Activated naive CD4-positive, alpha-beta T cell treated with anti-CD3 and anti-CD28 coated beads for 36 hours (primary cell): Measurements from ENCODE around the gene TRAF2. TPM values are rescaled to one million over a fixed set of nuclear protein-coding genes. Genes with fewer than 3 reads are reported as not detected.
A peak's percentile ranks its signal among the peaks of the same experiment; 100 is the strongest.
"Not testable (repeated sequence)": the region's sequence is repeated elsewhere in the genome, so short reads cannot be mapped to it uniquely, and the experiment has no call there.

Source experiments
- CTCF ChIA-PET: fragments of 350-600 bp; sonication (Branson Sonifier 250); formaldehyde crosslinking; loops from one replicate; lab custom pipeline; 2021; ENCODE audit warnings: antibody characterized with exemption; lab: Charles Lee
- DNase-seq: peaks from one replicate; pipeline ENCODE4 v3.0.0-alpha.2; 2020
- H3K27ac Mint-ChIP-seq: one replicate; pipeline ENCODE4 v1.8.0; 2021; ENCODE audit warnings: mild to moderate bottlenecking, mixed read lengths
- H3K27me3 Mint-ChIP-seq: one replicate; pipeline ENCODE4 v1.8.0; 2021; ENCODE audit warnings: low read depth, mixed read lengths
- H3K36me3 Mint-ChIP-seq: one replicate; pipeline ENCODE4 v1.8.0; 2021; ENCODE audit warnings: low read depth, mixed read lengths
- H3K4me1 Mint-ChIP-seq: one replicate; pipeline ENCODE4 v1.8.0; 2021; ENCODE audit warnings: low read depth, mixed read lengths
- H3K4me3 Mint-ChIP-seq: one replicate; pipeline ENCODE4 v1.8.0; 2021; ENCODE audit warnings: mild to moderate bottlenecking, moderate library complexity, mixed read lengths
- H3K9me3 Mint-ChIP-seq: one replicate; pipeline ENCODE4 v1.8.0; 2021; ENCODE audit warnings: mixed read lengths
- intact Hi-C: fragments of 100-400 bp; cut with micrococcal nuclease; formaldehyde crosslinking; loops from one replicate; pipeline ENCODE4 v1.15.1; 2023
- total RNA-seq, 2 experiments: library from RNA; stranded (reverse); gene quantifications; one replicate each; pipeline ENCODE4 v1.2.3, GENCODE V29; 2021

TRAF2 gene
- total RNA-seq, 2 experiments from 2014 or later = 39.7 to 41.8 TPM

DNA sequence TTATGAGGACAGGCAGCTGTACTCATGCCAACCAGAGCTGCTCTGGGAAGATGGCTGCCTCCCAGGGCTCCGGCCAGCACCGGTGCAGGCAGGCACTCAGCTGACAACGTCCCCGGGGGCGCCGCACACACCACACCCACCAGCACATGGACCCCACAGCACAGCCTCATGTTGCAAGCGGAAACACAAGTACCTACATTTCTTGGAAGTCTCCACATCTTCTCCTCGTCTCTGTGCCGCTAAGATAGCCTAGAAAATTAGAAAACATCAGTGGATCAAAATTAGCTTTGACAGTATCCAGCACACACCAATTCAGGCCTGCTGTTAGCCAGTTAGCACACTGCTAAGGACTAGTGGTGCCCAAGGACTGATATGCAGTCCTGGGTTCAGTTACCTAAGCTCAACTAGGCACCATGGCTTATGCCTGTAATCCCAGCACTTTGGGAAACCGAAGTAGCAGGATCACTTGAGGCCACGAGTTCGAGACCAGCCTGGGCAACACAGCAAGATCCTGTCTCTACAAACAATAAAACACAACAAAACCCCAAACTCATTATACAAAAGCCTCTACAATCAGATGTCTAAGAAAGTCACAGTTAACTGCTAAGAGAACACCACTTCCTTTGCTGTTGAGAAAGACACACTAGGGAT, 22.6 kb upstream of the TRAF2 start:
- H3K4me3 Mint-ChIP-seq = no peak overlapping the region
- peak; percentile 3 for DNase-seq
- H3K9me3 Mint-ChIP-seq = no peaks in the 10 kb centered on the region
- peaks cover 4% of the 10 kb centered on the region for H3K36me3 Mint-ChIP-seq
- no peak overlapping the region for H3K27ac Mint-ChIP-seq
- no peaks in the 10 kb centered on the region for H3K27me3 Mint-ChIP-seq
- peaks cover 20% of the 10 kb centered on the region for H3K4me1 Mint-ChIP-seq
- intact Hi-C loops = no loop called here
- CTCF ChIA-PET = interaction anchor here (1.0 kb wide), 1 partner anchor 20 kb away, joined by 3 read pairs; no protein-coding TSS in a partner anchor

DNA sequence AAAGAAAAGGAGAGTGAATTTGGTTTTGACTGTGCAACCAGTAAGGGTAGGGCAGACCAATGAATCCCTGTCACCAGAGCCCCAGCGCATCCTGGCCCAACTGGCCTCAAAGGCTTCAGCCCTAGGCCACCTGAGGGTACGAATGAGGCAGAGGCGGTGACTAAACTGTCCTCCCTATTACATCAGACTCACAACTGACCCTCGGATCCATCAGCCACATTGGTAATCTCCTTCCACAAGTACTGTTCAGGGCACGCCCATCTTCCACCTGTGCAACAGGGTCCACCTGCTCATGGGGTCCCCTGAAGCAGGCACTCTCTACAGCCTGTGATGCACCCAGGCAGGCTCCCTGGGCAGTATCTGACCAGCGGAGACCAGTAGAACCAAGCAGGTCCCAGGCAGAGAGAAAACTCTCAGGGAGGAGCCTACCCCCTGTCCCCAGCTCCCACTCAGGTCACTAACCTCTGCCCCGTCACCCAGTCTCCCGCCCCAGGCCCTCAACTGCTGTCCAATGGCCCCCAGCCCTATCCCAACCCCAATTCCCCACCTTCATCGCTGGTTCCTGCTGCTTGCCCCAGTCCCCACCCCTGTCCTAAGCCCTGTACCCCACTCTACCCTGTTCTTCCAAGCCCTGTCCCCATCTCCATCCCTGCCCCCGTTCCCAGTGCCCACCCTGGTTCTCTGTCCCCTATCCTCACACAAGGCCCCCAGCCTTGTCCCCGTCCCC, 21.1 kb upstream of the TRAF2 start:
- CTCF ChIA-PET = no interaction called here
- Mint-ChIP-seq H3K4me1 (peaks cover 20% of the 10 kb centered on the region), H3K9me3 (no peaks in the 10 kb centered on the region), H3K4me3 (peak overlapping the region; percentile 87), H3K36me3 (peaks cover 4% of the 10 kb centered on the region), H3K27ac (peak overlapping the region; percentile 69), H3K27me3 (no peaks in the 10 kb centered on the region)
- intact Hi-C loops = loop anchor here (5.0 kb wide), 1 partner anchor 73 kb away; the partner anchor contains the start of gene TMEM141
- DNase-seq = peak; percentile 2

DNA sequence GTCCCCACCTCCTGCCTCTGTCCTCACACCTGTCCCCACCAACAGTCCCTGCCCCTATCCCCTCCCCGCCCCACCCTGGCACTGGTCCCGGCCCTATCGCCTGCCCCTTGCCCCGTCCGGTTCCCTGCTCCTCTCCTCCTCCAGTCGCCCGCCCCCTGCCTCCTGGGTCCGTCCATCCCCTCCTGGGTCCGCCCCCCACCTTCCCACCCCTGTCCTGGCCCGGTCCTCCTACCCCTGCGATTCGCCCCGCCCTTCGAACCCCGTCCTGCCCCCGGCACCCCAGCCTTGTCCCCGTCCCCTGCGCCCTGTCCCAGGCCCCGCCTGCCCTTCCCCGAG, 20.6 kb upstream of the TRAF2 start:
- peak overlapping the region; percentile 69 for H3K27ac Mint-ChIP-seq
- peaks cover 4% of the 10 kb centered on the region for H3K36me3 Mint-ChIP-seq
- H3K4me3 Mint-ChIP-seq = peak overlapping the region; percentile 87
- CTCF ChIA-PET = no interaction called here
- peaks cover 20% of the 10 kb centered on the region for H3K4me1 Mint-ChIP-seq
- no peaks in the 10 kb centered on the region for H3K27me3 Mint-ChIP-seq
- no peak for DNase-seq
- no peaks in the 10 kb centered on the region for H3K9me3 Mint-ChIP-seq
- intact Hi-C loops = loop anchor here (1.0 to 5.0 kb wide), 4 partner anchors 16 to 73 kb away; partner anchors contain the start of genes PHPT1, TMEM141 and TRAF2

DNA sequence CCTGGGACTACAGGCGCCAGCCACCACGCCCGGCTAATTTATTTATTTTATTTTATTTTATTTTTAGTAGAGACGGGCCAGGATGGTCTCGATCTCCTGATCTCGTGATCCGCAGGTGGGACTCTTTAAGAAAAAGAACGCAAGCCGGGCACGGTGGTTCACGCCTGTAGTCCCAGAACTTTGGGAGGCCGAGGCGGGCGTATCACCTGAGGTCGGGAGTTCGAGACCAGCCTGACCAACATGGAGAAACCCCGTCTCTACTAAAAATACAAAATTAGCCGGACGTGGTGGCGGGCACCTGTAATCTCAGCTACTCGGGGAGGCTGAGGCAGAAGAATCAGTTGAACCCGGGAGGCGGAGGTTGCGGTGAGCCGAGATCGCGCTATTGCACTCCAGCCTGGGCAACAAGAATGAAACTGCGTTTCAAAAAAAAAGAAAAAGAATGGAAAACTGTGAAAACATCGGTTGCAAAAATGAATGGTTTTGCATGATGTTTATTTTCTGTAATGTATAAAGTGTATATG, 19.4 kb upstream of the TRAF2 start:
- CTCF ChIA-PET, H3K27me3 Mint-ChIP-seq, H3K27ac Mint-ChIP-seq, H3K9me3 Mint-ChIP-seq, H3K36me3 Mint-ChIP-seq: not testable (repeated sequence)
- intact Hi-C loops = loop anchor here (1.0 to 5.0 kb wide), 4 partner anchors 15 to 75 kb away; partner anchors contain the start of genes PHPT1, TMEM141 and TRAF2
- DNase-seq = peak; percentile 6
- Mint-ChIP-seq H3K4me3 (peak overlapping the region; percentile 69), H3K4me1 (peaks cover 20% of the 10 kb centered on the region)

DNA sequence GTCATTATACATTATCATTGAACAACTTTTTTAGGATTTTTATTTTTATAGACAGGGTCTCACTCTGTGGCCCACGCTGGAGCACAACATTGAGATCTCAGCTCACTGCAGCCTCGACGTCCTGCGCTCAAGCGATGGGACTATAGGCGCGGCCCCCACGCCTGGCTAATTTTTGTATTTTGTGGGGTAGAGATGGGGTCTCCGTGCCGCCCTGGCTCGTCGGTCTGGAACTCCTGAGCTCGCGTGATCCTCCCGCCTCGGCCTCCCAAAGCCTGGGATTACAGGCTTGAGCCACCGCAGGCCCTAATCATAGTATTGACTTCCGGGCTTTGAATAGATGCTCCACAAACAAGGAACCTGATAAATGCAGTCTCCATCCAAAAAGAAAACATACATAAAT, 18.8 kb upstream of the TRAF2 start:
- Mint-ChIP-seq H3K27me3 (no peaks in the 10 kb centered on the region), H3K27ac (no peak overlapping the region), H3K4me3 (peak overlapping the region; percentile 69), H3K9me3 (peaks cover under 1% of the 10 kb centered on the region), H3K36me3 (peaks cover 5% of the 10 kb centered on the region), H3K4me1 (peaks cover 20% of the 10 kb centered on the region)
- CTCF ChIA-PET = no interaction called here
- no peak for DNase-seq
- intact Hi-C loops = loop anchor here (5.0 kb wide), 1 partner anchor 75 kb away; the partner anchor contains the start of gene TMEM141

DNA sequence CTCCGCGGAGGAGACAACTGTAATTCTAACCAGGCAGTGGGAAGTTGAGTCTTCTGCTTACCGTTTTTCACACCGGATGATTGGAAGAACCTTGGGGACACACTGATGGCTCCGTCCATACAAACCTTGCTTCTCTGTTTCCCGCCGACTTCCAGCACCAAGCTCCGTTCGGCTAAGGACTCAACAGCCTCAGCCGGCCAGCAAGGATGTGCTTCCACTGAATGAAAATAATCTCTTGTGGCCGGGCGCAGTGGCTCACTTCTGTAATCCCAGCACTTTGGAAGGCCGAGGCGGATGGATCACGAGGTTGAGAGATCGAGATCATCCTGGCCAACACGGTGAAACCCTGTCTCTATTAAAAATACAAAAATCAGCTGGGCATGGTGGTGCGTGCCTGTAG, 18.4 kb upstream of the TRAF2 start:
- H3K4me1 Mint-ChIP-seq = peaks cover 20% of the 10 kb centered on the region
- CTCF ChIA-PET = interaction anchor here (1.1 kb wide), 1 partner anchor 13 kb away, joined by 3 read pairs; no protein-coding TSS in a partner anchor
- DNase-seq = no peak
- peak overlapping the region; percentile 59 for H3K4me3 Mint-ChIP-seq
- peaks cover 6% of the 10 kb centered on the region for H3K36me3 Mint-ChIP-seq
- peaks cover 4% of the 10 kb centered on the region for H3K9me3 Mint-ChIP-seq
- H3K27me3 Mint-ChIP-seq = no peaks in the 10 kb centered on the region
- intact Hi-C loops = loop anchor here (5.0 kb wide), 1 partner anchor 76 kb away; the partner anchor contains the start of gene TMEM141
- no peak overlapping the region for H3K27ac Mint-ChIP-seq

DNA sequence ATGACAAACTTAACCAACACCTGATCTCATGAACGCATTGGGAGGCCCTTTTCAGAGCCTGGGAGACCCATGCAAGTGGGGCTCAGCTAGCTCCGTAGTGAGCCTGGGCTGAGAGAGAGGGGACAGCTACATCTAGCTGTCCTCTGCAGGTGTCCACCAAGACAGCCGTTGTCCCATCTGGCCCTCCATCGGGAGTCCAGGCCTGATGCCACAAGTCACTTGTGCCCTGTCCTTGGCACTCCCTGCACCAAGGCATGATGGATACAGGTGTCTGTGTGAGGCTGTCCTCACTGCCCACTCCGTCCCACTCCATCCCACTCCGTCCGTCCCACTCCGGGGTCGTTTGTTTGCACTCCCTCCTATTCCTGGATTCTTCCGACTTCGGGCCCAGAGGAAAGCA, 17.7 kb upstream of the TRAF2 start:
- Mint-ChIP-seq H3K36me3 (peaks cover 7% of the 10 kb centered on the region), H3K9me3 (peaks cover 4% of the 10 kb centered on the region), H3K4me1 (peaks cover 19% of the 10 kb centered on the region), H3K27ac (no peak overlapping the region), H3K4me3 (peak overlapping the region; percentile 42), H3K27me3 (no peaks in the 10 kb centered on the region)
- peak; percentile 3 for DNase-seq
- intact Hi-C loops = loop anchor here (5.0 kb wide), 1 partner anchor 76 kb away; the partner anchor contains the start of gene TMEM141
- CTCF ChIA-PET = interaction anchor here (1.1 kb wide), 1 partner anchor 13 kb away, joined by 3 read pairs; no protein-coding TSS in a partner anchor

DNA sequence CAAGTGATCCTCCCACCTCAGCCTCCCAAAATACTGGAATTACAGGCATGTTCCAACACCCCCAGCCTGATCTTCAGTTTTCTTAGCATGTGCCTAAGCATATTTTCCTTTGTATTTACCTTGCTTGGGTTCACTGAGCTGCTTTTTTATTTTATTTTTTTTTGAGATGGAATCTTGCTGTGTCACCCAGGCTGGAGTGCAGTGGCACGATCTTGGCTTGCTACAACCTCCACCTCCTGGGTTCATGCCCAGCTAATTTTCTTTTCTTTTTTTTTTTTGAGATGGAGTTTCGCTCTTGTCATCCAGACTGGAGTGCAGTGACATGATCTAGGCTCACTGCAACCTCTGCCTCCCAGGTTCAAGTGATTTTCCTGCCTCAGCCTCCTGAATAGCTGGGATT, 16.7 kb upstream of the TRAF2 start:
- not testable (repeated sequence) for H3K27ac Mint-ChIP-seq, DNase-seq, H3K4me3 Mint-ChIP-seq, H3K36me3 Mint-ChIP-seq, H3K9me3 Mint-ChIP-seq, H3K27me3 Mint-ChIP-seq
- CTCF ChIA-PET = interaction anchor here (1.0 to 1.5 kb wide), 2 partner anchors 160 to 177 kb away, joined by 3 to 6 read pairs; no protein-coding TSS in a partner anchor
- peaks cover 12% of the 10 kb centered on the region for H3K4me1 Mint-ChIP-seq
- intact Hi-C loops = loop anchor here (5.0 kb wide), 1 partner anchor 77 kb away; the partner anchor contains the start of gene TMEM141

DNA sequence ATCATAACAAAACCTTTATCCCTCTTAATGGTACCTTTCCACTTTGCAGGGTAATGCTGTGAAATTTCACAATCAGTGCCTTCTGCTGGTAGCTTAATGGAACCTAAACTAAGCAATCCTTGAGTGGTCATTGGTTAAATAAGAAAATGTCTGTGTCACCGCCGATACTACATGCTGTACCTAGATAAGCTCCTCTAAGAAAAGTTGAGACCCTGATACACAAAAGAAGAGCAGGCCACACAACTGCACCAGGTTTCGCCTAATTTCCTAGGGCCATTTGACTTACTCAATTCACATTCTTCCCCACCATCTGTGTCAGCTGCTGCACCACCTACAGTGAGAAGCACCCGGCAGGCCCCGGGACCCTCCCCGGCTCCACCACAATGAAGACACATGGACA, 11.2 kb upstream of the TRAF2 start:
- intact Hi-C loops = no loop called here
- CTCF ChIA-PET = no interaction called here
- no peak for DNase-seq
- Mint-ChIP-seq H3K4me3 (no peak overlapping the region), H3K4me1 (peaks cover 1% of the 10 kb centered on the region), H3K36me3 (peaks cover 3% of the 10 kb centered on the region), H3K27me3 (no peaks in the 10 kb centered on the region), H3K9me3 (peaks cover 4% of the 10 kb centered on the region), H3K27ac (no peak overlapping the region)

DNA sequence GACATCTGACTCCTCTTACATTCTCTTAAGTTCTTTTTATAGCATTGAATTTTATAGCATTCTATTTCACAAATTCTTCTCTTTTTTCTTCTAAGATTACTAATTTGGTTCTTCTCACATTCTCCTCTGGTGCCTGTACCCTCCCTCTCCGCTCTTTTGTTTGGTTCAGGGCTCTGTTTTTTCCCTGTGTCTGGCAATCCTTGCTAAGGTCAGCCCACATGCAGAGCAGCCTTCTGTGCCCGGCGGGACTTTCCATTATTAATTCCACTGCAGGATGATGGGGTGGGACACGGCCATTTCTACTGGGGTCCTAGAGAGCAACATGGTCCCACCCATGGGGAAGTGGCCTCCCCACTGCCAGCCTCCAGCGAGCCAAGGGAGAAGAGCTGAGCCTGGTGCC, 9.8 kb upstream of the TRAF2 start:
- DNase-seq = no peak
- Mint-ChIP-seq H3K27ac (no peak overlapping the region), H3K9me3 (peaks cover 4% of the 10 kb centered on the region), H3K4me1 (peaks cover 12% of the 10 kb centered on the region), H3K27me3 (no peaks in the 10 kb centered on the region), H3K4me3 (no peak overlapping the region), H3K36me3 (peaks cover 3% of the 10 kb centered on the region)
- CTCF ChIA-PET = no interaction called here
- intact Hi-C loops = no loop called here

DNA sequence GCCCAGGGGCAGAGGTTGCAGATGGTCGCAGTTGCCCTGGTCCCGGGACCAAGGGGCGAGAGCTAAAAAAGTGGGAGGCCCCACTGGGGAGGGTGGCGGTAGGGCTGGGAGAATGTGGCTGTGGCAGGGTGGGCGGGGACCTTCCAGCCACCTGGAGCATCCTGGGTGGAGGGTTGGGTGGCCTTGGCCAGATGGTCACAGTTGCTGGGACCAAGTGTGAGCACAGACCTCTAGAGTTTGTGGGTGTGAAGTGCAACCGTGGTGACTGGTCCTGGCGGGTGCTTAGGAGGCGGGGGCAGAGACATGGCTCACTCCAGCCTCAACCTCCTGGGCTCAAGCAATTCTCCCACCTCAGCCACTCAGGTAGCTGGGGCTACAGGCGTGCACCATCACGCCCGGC, 5.7 kb upstream of the TRAF2 start:
- Mint-ChIP-seq H3K36me3 (peaks cover 6% of the 10 kb centered on the region), H3K4me1 (peaks cover 43% of the 10 kb centered on the region), H3K27me3 (no peaks in the 10 kb centered on the region), H3K9me3 (no peaks in the 10 kb centered on the region), H3K4me3 (no peak overlapping the region), H3K27ac (no peak overlapping the region)
- DNase-seq = no peak
- CTCF ChIA-PET = interaction anchor here (0.7 to 1.2 kb wide), 2 partner anchors 12 to 149 kb away, joined by 3 read pairs; no protein-coding TSS in a partner anchor
- intact Hi-C loops = loop anchor here (2.0 to 10.0 kb wide), 4 partner anchors 342 to 976 kb away; partner anchors contain the start of genes CAMSAP1, CYSRT1, RNF208 and RNF224

DNA sequence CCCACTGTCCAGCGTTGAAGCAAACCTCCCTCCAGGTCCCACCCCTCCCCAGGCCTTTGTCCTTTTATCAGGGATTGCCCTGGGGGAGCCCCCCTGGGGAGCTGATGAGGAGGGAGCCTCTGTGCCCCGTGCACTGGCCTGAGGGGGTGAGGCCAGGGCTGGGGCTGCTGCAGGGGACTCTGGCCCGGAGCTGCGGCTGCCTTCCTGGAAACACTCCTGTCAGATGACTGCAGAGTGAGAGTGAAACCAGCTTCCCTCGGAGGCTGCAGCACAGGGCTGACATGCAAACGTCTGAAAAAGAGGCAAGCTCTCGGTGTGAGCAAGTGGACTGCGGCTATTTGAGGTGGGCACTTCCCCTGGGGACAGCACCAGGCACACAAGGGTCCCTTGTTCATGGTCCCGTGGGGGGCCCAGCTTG, 4.6 kb upstream of the TRAF2 start:
- H3K27ac Mint-ChIP-seq = peak overlapping the region; percentile 97
- DNase-seq = peak; percentile 86
- H3K27me3 Mint-ChIP-seq = no peaks in the 10 kb centered on the region
- no peaks in the 10 kb centered on the region for H3K9me3 Mint-ChIP-seq
- CTCF ChIA-PET = interaction anchor here (0.7 to 1.2 kb wide), 4 partner anchors 23 to 148 kb away, joined by 3 read pairs; partner anchors contain the start of gene AJM1
- H3K36me3 Mint-ChIP-seq = peaks cover 6% of the 10 kb centered on the region
- peaks cover 43% of the 10 kb centered on the region for H3K4me1 Mint-ChIP-seq
- intact Hi-C loops = loop anchor here (1.0 to 10.0 kb wide), 10 partner anchors 15 to 977 kb away; partner anchors contain the start of genes CAMSAP1, CYSRT1, EDF1 and FBXW5
- peak overlapping the region; percentile 70 for H3K4me3 Mint-ChIP-seq
